Spleen (tissue), 7 donors: Measurements from ENCODE around the gene UBA6.

Source experiments
- CTCF ChIP-seq, 11 experiments: fragments of 200-600 bp in 7 of 11; fragments of 450-650 bp in 4 of 11; sonication (generic) in 4 of 11; IDR thresholded peaks in 8 of 11; conservative IDR thresholded peaks in 3 of 11; 1 replicate in 7 of 11; 2 replicates in 4 of 11; pipeline versions ENCODE4 v1.4.0 to v1.8.0; 2016 to 2021; ENCODE audit warnings: antibody characterized with exemption in 11 of 11, inconsistent platforms in 4 of 11, mild to moderate bottlenecking in 1 of 11
- POLR2A ChIP-seq, 3 donors: fragments of 450-650 bp; IDR thresholded peaks; one replicate each; pipeline ENCODE4 v1.5.1; 2017; ENCODE audit warnings: antibody characterized with exemption in 3 of 3, mild to moderate bottlenecking in 1 of 3
- donor health status: DM: no; HTN: no; CAD: no; lungs with moderate emphysema.
- donor health status: DM: no; HTN: no; CAD: no.
- donor health status: DM: no; HTN: no; CAD: no.

- TF ChIP-seq CTCF (IDR thresholded peaks at IDR 0.05 in 8 of 11, conservative IDR thresholded peaks at IDR 0.05 in 3 of 11), result no peak
- TF ChIP-seq POLR2A (IDR thresholded peaks at IDR 0.05), result no peak
Observed at GRCh38 chr4:67581208-67581857, 119.6 kb downstream of the UBA6 start.
